Mammary epithelial cell (primary cell): Measurements from ENCODE around the gene SART1.

Experiments
- CTCF ChIP-seq, 2 donors: IDR thresholded peaks in 1 of 2; conservative IDR thresholded peaks in 1 of 2; 2 replicates each; pipeline ENCODE4 v1.5.1; 2011 to 2012; ENCODE audit warnings: inconsistent platforms in 2 of 2, low read length in 2 of 2, mild to moderate bottlenecking in 2 of 2, control low read depth in 1 of 2, low read depth in 1 of 2; ENCODE audit not compliant: insufficient read depth in 1 of 2; ENCODE audit errors: extremely low read depth in 1 of 2
- EZH2 ChIP-seq: IDR thresholded peaks from 2 replicates; pipeline ENCODE4 v1.6.1; 2012; ENCODE audit warnings: low read length, inconsistent platforms, borderline replicate concordance

- TF ChIP-seq CTCF (conservative IDR thresholded peaks at IDR 0.05 in 1 of 2, IDR thresholded peaks at IDR 0.05 in 1 of 2; ENCODE audit: extremely low read depth in 1 of 2, insufficient read depth in 1 of 2, low read depth in 1 of 2, low read length in 2 of 2) (no peak), EZH2 (no peak)
Measured at GRCh38 chr11:66006134-66006890, 44.8 kb downstream of the SART1 start.
